GM19452 (cell line): ENCODE data around the gene PRPF8.

Experiments
- ATAC-seq: cut with Tn5 transposase; IDR thresholded peaks from one replicate; pipeline ENCODE4 v1.9.1; 2021; ENCODE audit not compliant: unreplicated experiment

Gene PRPF8

GRCh38 chr17:1627982-1628855 is 56.4 kb downstream of the PRPF8 start, which contains the start of gene SLC43A2:
TSS of gene SLC43A2 (minus strand) at chr17:1628834. CDS start at chr17:1627874, 960 bp downstream.
- peak; percentile 52 for ATAC-seq

DNA sequence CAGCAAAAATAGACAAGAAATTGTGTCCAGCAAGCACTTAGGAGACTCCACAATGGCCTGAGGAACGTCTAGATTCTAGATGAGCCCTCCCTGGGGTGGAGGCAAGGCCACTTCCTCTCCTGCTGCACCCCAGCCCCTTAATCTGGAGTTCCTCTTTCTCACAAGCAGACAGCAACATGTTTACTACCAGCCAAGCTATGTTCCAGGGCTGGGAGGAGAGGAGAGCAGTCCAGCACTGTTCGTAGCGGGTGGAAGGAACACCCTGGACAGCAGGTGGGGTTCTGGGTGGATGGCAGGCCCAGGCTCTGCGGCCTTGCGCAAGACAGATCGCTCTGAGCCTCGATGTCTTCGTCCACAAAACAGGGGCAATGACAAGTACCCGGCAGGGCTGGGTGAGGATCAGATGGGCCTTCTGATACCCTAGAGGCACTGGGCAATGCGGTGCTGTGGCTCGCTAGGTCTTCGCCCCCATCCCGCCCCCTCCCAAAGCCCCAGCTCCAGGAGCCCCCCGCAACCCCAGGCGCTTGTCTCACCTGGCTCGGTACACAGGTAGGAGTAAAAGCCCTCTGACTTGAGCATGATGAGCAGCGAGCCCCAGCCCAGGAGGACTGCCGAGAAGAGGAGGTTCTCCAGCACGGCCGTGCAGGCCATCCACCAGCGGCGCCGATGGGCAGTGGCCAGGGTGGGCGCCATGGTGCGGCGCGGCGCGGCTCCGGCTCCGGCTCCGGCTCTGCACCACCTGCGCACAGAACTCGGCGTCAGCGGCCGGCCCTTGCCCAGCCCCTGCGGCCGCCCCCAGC is 57.3 kb downstream of the PRPF8 start:
- ATAC-seq, result peak; percentile 10

- ATAC-seq, result no peak
Measured at GRCh38 chr17:1626333-1626732, 58.3 kb downstream of the PRPF8 start.

DNA sequence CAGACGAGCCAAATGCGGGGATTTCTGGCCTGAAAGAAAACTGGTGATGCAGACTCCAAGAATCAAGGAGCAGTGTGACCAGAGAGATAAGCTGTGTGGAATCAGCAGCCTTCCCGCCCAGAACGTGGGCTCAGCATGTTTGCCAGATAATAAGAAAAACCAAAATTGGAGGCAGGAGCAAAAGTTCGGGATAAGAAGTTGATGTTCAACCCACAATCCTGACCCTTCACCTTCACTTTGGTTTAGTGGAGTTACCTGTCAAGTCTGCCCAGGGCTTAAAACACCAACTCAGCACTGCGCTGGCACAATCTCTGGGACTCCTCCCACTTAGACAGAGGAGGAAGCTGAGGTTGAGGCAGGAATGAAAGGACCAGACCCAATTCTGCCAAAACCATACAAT is 59.1 kb downstream of the PRPF8 start:
- ATAC-seq, result no peak

DNA sequence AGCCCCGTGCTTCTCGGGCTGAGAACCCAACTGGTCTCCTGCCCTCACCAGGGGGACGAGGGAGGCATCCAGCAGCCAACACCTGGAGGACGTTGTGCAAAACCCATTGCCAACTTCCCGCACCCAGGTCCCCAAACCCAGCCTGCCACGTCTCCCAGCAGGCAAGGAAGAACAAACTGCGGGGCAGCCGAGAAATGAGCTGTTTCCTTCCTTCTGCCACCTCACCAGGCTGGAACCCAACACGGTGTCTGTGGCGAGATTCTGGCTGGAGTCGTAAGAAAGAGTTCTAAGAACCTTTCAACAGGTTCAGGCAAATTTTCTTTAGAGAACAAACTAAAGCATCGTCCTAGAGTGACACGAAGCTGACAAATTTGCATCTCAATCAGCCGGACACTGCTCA is 59.6 kb downstream of the PRPF8 start:
- no peak for ATAC-seq

DNA sequence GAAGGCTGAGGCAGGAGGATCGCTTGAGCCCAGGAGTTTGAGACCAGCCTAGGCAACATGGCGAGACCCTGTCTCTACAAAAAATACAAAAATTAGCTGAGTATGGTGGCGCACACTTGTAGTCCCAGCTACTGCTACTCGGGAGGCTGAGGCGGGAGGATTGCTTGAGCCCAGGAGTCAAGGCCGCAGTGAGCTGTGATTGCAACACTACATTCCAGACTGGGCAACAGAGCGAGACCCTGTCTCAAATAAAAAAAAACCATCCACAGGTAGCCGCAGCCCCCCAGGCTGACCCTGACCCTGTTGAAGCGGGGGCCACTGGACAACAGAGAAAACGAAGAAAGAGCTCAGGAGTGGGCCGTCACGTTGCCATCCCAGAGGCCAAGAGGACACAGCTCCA is 60.0 kb downstream of the PRPF8 start:
- ATAC-seq, result no peak

- no peak for ATAC-seq
Measured at GRCh38 chr17:1623057-1623630, 61.5 kb downstream of the PRPF8 start.

- no peak for ATAC-seq
Measured at GRCh38 chr17:1621273-1621954, 63.3 kb downstream of the PRPF8 start.

DNA sequence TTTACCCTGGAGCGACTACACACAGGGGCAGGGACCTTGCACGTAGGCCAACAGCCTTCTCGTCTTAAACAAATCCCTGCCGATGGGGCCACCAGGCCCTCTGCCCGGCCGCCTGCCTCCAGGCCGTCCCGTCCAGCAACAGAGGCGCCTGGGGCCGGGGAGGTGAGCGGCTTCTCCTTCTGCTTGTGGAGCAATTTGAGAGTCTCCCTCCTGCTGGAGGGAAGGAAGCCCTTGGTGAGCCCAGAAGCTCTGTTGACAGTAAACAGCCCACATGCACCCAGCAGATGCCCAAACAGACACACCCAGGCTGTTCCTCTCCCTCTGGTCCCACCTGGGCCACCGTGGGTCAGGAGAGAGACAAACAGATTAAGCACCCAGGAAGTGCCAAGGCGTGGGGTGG is 64.2 kb downstream of the PRPF8 start:
- no peak for ATAC-seq

- no peak for ATAC-seq
Measured at GRCh38 chr17:1617620-1618174, 67.0 kb downstream of the PRPF8 start.

DNA sequence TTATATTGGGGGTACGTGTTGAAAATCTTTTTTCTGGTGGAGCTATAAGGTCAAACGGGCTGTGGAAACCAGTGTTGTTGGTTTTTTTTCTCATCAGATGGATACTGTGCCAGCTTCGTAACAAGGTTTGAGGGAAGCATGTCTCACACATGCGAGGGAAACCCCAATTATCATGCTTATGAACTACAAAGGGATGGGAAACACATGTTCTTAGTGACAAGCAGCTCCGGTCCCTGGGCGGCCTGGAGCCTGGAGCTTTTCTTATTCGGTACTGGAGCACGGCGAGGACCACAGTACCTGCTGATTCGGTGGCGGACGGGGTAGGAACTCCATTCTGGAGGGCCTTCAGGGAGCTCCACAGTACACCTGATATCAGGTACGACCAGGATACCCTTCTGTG is 68.6 kb downstream of the PRPF8 start:
- ATAC-seq, result no peak

DNA sequence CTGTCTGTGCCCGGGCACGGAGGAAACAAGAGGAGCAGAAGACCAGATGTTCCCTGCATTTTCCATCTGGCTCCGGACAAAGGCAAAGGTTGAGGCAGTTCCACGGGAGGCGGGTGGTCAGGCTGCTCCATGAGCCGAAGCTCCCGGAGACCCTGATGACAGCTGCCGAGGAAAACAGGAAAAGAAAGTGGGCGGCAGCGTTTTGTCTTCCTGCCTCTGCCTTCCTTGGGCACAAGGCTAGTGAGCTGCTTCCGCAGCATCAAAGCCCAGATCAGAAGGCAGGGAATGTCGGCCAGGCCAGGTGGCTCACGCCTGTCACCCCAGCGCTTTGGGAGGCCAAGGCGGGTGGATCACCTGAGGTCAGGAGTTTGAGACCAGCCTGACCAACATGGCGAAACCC is 72.3 kb downstream of the PRPF8 start:
- no peak for ATAC-seq

DNA sequence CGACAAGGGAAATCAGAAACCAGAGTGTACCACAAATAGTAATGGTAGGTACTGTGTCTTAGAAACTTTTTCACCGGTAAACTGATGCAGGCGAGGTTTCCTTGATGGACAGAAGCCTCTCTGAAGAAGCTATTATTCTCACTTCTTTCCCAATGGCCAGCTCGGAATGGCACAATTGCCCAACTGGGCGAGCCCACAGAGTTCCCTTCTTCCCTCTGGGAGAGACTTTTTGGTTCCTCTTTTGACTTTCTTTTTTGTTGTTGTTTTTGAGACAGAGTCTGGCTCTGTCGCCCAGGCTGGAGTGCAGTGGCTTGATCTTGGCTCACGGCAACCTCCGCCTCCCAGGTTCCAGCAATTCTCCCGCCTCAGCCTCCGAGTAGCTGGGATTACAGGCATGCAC is 73.0 kb downstream of the PRPF8 start:
- no peak for ATAC-seq

- no peak for ATAC-seq
Measured at GRCh38 chr17:1608676-1609075, 76.0 kb downstream of the PRPF8 start.

DNA sequence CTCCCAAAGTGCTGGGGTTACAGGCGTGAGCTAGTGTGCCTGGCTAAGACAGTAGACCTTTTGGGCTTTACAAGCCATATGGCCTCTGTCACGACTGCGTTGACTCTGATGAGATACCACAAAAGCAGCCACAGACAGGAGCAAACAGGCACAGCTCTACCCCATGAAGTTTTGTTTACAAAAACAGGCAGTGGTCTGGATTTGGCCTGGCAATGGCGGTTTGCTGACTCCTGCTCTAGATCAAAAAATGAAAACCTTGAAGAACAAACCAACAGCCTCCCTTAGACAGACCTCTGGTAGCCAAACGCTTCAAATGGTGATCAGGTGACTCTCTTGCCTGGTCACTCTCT is 76.7 kb downstream of the PRPF8 start:
- ATAC-seq, result no peak

- no peak for ATAC-seq
Measured at GRCh38 chr17:1606352-1606985, 78.2 kb downstream of the PRPF8 start.

GRCh38 chr17:1605681-1606351 is 78.9 kb downstream of the PRPF8 start:
- ATAC-seq, result no peak

- no peak for ATAC-seq
Measured at GRCh38 chr17:1604831-1605528, 79.7 kb downstream of the PRPF8 start.

DNA sequence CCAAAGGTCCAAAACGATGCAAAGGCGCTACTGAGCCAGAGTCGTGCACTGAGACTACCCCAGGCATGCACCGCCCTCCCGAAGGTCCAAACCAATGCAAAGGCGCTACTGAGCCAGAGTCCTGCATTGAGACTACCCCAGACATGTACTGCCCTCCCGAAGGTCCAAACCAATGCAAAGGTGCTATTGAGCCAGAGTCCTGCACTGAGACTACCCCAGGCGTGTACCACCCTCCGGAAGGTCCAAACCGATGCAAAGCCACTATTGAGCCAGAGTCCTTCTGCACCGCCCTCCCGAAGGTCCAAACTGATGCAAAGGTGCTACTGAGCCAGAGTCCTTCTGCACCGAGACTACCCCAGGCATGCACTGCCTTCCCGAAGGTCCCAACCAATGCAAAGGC is 83.1 kb downstream of the PRPF8 start:
- no peak for ATAC-seq
